Measurements from ENCODE around the gene PLAC8L1. TPM values are rescaled to one million over a fixed set of nuclear protein-coding genes. Genes with fewer than 3 reads are reported as not detected.

PLAC8L1 gene
- total and polyA plus RNA-seq, 2 of the 8 experiments (the other 6 are each of a cell fraction or from before 2014, with no cell fraction given), result 0.42 TPM; not detected in 1

DNA sequence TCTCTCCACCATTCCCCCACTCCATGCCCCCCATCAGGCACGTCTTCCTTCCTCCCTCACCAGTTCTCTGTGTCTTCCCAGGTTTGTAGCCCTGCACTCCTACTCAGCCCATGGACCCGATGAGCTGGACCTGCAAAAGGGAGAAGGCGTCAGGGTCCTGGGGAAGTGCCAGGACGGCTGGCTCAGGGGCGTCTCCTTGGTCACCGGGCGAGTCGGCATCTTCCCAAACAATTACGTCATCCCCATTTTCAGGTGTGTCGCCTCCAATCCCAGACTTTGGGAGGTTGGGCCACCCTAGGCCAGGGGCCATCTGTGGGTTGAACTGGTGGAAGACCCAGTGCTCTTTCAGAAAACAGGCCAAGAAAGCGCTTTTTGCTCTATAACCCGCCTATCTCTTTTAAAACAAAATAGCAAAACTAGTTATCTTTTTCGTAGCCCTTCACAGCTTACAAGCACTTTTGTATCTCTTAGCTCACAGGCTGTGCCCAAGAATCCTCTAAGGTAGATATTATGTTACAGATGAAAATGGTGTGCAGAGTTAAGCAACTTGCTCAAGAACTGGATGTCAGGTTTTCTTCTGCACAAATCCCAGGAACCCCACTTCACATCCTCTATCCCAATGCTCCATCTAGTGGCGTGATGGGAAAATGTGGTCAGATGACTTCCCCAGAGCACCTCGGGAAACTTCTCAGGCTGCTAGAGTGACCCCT lies 56.2 kb downstream of the PLAC8L1 start (continued):
- TF ChIP-seq, protein P1, sequence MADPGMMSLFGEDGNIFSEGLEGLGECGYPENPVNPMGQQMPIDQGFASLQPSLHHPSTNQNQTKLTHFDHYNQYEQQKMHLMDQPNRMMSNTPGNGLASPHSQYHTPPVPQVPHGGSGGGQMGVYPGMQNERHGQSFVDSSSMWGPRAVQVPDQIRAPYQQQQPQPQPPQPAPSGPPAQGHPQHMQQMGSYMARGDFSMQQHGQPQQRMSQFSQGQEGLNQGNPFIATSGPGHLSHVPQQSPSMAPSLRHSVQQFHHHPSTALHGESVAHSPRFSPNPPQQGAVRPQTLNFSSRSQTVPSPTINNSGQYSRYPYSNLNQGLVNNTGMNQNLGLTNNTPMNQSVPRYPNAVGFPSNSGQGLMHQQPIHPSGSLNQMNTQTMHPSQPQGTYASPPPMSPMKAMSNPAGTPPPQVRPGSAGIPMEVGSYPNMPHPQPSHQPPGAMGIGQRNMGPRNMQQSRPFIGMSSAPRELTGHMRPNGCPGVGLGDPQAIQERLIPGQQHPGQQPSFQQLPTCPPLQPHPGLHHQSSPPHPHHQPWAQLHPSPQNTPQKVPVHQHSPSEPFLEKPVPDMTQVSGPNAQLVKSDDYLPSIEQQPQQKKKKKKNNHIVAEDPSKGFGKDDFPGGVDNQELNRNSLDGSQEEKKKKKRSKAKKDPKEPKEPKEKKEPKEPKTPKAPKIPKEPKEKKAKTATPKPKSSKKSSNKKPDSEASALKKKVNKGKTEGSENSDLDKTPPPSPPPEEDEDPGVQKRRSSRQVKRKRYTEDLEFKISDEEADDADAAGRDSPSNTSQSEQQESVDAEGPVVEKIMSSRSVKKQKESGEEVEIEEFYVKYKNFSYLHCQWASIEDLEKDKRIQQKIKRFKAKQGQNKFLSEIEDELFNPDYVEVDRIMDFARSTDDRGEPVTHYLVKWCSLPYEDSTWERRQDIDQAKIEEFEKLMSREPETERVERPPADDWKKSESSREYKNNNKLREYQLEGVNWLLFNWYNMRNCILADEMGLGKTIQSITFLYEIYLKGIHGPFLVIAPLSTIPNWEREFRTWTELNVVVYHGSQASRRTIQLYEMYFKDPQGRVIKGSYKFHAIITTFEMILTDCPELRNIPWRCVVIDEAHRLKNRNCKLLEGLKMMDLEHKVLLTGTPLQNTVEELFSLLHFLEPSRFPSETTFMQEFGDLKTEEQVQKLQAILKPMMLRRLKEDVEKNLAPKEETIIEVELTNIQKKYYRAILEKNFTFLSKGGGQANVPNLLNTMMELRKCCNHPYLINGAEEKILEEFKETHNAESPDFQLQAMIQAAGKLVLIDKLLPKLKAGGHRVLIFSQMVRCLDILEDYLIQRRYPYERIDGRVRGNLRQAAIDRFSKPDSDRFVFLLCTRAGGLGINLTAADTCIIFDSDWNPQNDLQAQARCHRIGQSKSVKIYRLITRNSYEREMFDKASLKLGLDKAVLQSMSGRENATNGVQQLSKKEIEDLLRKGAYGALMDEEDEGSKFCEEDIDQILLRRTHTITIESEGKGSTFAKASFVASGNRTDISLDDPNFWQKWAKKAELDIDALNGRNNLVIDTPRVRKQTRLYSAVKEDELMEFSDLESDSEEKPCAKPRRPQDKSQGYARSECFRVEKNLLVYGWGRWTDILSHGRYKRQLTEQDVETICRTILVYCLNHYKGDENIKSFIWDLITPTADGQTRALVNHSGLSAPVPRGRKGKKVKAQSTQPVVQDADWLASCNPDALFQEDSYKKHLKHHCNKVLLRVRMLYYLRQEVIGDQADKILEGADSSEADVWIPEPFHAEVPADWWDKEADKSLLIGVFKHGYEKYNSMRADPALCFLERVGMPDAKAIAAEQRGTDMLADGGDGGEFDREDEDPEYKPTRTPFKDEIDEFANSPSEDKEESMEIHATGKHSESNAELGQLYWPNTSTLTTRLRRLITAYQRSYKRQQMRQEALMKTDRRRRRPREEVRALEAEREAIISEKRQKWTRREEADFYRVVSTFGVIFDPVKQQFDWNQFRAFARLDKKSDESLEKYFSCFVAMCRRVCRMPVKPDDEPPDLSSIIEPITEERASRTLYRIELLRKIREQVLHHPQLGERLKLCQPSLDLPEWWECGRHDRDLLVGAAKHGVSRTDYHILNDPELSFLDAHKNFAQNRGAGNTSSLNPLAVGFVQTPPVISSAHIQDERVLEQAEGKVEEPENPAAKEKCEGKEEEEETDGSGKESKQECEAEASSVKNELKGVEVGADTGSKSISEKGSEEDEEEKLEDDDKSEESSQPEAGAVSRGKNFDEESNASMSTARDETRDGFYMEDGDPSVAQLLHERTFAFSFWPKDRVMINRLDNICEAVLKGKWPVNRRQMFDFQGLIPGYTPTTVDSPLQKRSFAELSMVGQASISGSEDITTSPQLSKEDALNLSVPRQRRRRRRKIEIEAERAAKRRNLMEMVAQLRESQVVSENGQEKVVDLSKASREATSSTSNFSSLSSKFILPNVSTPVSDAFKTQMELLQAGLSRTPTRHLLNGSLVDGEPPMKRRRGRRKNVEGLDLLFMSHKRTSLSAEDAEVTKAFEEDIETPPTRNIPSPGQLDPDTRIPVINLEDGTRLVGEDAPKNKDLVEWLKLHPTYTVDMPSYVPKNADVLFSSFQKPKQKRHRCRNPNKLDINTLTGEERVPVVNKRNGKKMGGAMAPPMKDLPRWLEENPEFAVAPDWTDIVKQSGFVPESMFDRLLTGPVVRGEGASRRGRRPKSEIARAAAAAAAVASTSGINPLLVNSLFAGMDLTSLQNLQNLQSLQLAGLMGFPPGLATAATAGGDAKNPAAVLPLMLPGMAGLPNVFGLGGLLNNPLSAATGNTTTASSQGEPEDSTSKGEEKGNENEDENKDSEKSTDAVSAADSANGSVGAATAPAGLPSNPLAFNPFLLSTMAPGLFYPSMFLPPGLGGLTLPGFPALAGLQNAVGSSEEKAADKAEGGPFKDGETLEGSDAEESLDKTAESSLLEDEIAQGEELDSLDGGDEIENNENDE (IDR thresholded peaks at IDR 0.05; ENCODE audit: insufficient replicate concordance, low read length), result no peak
- TF ChIP-seq CEBPB (IDR thresholded peaks at IDR 0.05; ENCODE audit: low read depth, low read length) (peak; percentile 61; the same call in 1 of the 2 replicates), ATF2 (IDR thresholded peaks at IDR 0.05; ENCODE audit: low read length) (no peak), MAX (IDR thresholded peaks at IDR 0.05) (no peak), CTBP2 (IDR thresholded peaks at IDR 0.05; ENCODE audit: borderline replicate concordance, insufficient read depth, insufficient read length, low read length) (no peak), TAF1 (IDR thresholded peaks at IDR 0.05; ENCODE audit: low read depth, low read length) (no peak), YY1 (IDR thresholded peaks at IDR 0.05; ENCODE audit: low read depth, low read length) (no peak), RNF2 (IDR thresholded peaks at IDR 0.05; ENCODE audit: borderline replicate concordance, low read depth, low read length, missing control alignments, poor library complexity, severe bottlenecking) (no peak)

Measured in H1 (cell line).